ENCODE data around the gene GJD2. TPM values are rescaled to one million over a fixed set of nuclear protein-coding genes. Genes with fewer than 3 reads are reported as not detected.

GJD2 gene
- total and polyA plus RNA-seq, 2 of the 13 experiments (the other 11 are each of a cell fraction or from before 2014, with no cell fraction given): not detected

GRCh38 chr15:34732430-34732829, 22.4 kb downstream of the GJD2 start (continued):
- TF ChIP-seq, protein P1, sequence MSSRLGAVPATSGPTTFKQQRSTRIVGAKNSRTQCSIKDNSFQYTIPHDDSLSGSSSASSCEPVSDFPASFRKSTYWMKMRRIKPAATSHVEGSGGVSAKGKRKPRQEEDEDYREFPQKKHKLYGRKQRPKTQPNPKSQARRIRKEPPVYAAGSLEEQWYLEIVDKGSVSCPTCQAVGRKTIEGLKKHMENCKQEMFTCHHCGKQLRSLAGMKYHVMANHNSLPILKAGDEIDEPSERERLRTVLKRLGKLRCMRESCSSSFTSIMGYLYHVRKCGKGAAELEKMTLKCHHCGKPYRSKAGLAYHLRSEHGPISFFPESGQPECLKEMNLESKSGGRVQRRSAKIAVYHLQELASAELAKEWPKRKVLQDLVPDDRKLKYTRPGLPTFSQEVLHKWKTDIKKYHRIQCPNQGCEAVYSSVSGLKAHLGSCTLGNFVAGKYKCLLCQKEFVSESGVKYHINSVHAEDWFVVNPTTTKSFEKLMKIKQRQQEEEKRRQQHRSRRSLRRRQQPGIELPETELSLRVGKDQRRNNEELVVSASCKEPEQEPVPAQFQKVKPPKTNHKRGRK (CRISPR knock-in tag; IDR thresholded peaks at IDR 0.05): no peak
- TF ChIP-seq, protein P2, sequence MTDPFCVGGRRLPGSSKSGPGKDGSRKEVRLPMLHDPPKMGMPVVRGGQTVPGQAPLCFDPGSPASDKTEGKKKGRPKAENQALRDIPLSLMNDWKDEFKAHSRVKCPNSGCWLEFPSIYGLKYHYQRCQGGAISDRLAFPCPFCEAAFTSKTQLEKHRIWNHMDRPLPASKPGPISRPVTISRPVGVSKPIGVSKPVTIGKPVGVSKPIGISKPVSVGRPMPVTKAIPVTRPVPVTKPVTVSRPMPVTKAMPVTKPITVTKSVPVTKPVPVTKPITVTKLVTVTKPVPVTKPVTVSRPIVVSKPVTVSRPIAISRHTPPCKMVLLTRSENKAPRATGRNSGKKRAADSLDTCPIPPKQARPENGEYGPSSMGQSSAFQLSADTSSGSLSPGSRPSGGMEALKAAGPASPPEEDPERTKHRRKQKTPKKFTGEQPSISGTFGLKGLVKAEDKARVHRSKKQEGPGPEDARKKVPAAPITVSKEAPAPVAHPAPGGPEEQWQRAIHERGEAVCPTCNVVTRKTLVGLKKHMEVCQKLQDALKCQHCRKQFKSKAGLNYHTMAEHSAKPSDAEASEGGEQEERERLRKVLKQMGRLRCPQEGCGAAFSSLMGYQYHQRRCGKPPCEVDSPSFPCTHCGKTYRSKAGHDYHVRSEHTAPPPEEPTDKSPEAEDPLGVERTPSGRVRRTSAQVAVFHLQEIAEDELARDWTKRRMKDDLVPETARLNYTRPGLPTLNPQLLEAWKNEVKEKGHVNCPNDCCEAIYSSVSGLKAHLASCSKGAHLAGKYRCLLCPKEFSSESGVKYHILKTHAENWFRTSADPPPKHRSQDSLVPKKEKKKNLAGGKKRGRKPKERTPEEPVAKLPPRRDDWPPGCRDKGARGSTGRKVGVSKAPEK (CRISPR knock-in tag; IDR thresholded peaks at IDR 0.05; ENCODE audit: borderline replicate concordance): no peak
- TF ChIP-seq GATAD1 (CRISPR knock-in tag; IDR thresholded peaks at IDR 0.05): no peak
- no peak for TF ChIP-seq KMT2B (CRISPR knock-in tag; IDR thresholded peaks at IDR 0.05)
- no peak for TF ChIP-seq ZNF530 (CRISPR knock-in tag; IDR thresholded peaks at IDR 0.05; ENCODE audit: low read depth)
- TF ChIP-seq, protein P3, sequence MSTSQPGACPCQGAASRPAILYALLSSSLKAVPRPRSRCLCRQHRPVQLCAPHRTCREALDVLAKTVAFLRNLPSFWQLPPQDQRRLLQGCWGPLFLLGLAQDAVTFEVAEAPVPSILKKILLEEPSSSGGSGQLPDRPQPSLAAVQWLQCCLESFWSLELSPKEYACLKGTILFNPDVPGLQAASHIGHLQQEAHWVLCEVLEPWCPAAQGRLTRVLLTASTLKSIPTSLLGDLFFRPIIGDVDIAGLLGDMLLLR (CRISPR knock-in tag; IDR thresholded peaks at IDR 0.05): no peak
- no peak for TF ChIP-seq ZFP36 (IDR thresholded peaks at IDR 0.05; ENCODE audit: borderline replicate concordance, low read depth, low read length, partially characterized antibody)
- no peak for TF ChIP-seq THYN1 (CRISPR knock-in tag; IDR thresholded peaks at IDR 0.05; ENCODE audit: borderline replicate concordance, low read depth)
- TF ChIP-seq PHF20 (CRISPR knock-in tag; IDR thresholded peaks at IDR 0.05): no peak
- no peak for TF ChIP-seq ZNF367 (CRISPR knock-in tag; IDR thresholded peaks at IDR 0.05; ENCODE audit: borderline replicate concordance)
- TF ChIP-seq ZNF264 (CRISPR knock-in tag; IDR thresholded peaks at IDR 0.05): no peak
- TF ChIP-seq ZHX1 (CRISPR knock-in tag; IDR thresholded peaks at IDR 0.05; ENCODE audit: low read depth): no peak
- TF ChIP-seq ZNF326 (CRISPR knock-in tag; IDR thresholded peaks at IDR 0.05; ENCODE audit: borderline replicate concordance): no peak
- no peak for TF ChIP-seq TEAD2 (CRISPR knock-in tag; IDR thresholded peaks at IDR 0.05)
- no peak for TF ChIP-seq NR2F6 (IDR thresholded peaks at IDR 0.05)
- no peak for TF ChIP-seq NR2F6 (CRISPR knock-in tag; IDR thresholded peaks at IDR 0.05)
